G401.6 (cell line): ENCODE data around the gene GTF2H2C.
"Not testable (repeated sequence)": the region's sequence is repeated elsewhere in the genome, so short reads cannot be mapped to it uniquely, and the experiment has no call there.

Experiments
- FAIRE-seq: peaks from 2 replicates; lab custom pipeline; 2012; peaks lifted over from hg19 to GRCh38; lab: Jason Lieb, UNC

Gene GTF2H2C

GRCh38 chr5:69559908-69560330, at the start of gene GTF2H2C:
GTF2H2C (plus strand) TSS chr5:69560191; CDS start chr5:69565133, 4,942 bp downstream.
- not testable (repeated sequence) for FAIRE-seq

DNA sequence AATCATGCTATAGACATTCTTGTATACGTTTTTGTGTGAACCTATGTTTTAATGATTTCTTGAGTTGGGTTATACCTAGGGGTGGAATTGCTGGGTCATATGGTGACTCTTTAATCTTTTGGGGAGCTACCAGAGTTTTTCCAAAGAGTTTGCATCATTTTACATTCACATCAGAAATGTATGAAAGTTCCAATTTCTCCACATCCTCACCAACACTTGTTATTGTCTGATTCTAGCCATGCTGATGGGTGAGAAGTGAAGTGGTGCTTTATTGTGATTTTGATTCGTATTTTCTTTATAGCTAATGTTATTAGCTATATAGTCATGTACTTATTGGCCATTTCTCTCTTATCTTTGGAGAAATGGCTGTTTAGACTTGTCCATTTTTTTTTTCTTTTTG, 49.3 kb upstream of the GTF2H2C start:
- no peak for FAIRE-seq

DNA sequence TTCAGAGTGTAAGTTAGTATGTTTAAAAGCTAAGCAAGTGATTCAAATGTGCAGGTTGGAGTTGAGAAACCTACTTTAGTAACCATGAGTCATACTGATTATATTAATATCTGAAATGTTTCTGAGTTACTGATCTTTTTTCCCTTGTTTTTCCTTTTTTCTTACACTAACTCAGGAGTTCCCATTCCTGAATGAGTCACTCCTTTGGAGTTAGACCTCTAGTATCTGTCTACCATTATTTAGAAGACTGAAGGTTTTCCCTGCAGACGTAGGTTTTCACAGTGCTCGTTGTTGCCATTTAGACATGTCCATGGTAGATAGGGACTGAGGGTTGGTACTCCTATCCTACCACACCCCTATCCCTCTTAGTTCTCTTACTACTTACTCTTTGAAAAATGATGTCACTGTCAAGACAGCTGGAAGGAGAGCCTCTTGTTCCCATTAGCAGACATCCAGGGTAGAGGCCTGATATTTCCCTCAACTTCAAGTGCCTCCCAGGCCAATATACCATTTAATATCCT, 47.2 kb upstream of the GTF2H2C start:
- FAIRE-seq: no peak

DNA sequence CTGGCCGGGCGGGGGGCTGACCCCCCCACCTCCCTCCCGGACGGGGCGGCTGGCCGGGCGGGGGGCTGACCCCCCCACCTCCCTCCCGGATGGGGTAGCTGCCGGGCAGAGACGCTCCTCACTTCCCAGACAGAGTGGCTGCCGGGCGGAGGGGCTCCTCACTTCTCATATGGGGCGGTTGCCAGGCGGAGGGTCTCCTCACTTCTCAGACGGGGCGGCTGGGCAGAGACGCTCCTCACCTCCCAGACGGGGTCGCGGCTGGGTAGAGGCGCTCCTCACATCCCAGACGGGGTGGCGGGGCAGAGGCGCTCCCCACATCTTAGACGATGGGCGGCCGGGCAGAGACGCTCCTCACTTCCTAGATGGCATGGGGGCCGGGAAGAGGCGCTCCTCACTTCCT, 44.4 kb upstream of the GTF2H2C start:
- FAIRE-seq: not testable (repeated sequence)

- no peak for FAIRE-seq
These were observed 43.2 kb upstream of the GTF2H2C start for GRCh38 chr5:69516769-69517168.

- no peak for FAIRE-seq
These were observed 42.2 kb upstream of the GTF2H2C start for GRCh38 chr5:69517763-69518212.

GRCh38 chr5:69519285-69519684, 40.7 kb upstream of the GTF2H2C start:
- FAIRE-seq: no peak

DNA sequence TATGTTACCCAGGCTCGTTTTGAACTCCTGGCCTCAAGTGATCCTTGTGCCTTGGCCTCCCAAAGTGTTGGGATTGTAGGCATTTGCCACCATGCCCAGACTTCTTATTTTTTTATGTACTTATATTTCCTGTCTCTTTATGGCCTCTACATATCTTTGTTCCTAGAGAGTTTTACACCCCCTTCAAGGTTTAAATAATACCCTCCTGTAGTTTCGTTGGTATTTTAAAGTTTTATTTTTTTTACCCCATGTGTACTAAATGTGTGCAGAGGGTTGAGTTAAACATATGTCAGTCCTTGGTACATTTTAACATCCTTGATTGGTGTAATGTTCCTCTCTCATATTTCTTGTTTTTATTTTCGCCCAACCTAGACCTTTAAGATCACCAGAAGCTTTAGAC, 38.0 kb upstream of the GTF2H2C start:
- FAIRE-seq: no peak

GRCh38 chr5:69525490-69525889, 34.5 kb upstream of the GTF2H2C start:
- no peak for FAIRE-seq

DNA sequence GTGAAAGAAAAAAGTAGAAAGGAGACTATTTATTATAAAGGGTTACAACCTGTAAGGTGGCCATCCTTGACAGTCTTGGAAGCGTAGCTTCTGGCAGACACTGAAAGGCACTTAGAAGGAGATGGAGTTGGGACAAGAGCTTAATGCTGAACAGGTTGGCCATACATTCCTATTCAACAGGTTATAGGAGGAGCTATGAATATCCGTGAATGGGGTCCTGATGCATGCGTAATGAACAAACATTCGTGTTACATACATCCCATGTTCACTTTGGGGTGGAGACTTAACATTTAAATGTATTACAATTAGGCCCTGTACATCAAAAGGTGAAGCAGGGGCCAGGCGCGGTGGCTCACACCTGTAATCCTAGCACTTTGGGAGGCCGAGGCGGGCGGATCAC, 33.3 kb upstream of the GTF2H2C start:
- FAIRE-seq: no peak

- no peak for FAIRE-seq
These were observed 32.7 kb upstream of the GTF2H2C start for GRCh38 chr5:69527128-69527770.

DNA sequence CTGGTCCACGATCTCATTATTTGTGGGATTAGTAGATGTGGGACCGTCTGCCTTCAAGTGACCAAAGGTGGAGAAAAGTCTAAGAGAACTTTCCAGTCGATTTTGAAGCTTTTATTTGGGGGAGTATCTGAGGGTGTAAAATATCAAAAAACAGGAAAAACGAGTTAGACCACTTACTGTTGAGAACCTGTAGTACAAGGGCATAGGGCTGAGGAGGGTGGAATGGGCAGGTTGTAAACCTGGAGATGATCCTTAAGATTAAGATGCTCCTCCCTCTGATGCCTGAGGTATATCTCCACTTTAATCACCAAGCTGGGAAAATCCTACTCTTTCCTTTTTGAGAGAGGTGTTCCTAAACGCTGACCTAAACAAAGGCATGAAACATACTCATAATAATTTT, 32.0 kb upstream of the GTF2H2C start:
- FAIRE-seq: no peak

GRCh38 chr5:69528609-69529008, 31.4 kb upstream of the GTF2H2C start:
- FAIRE-seq: no peak

- no peak for FAIRE-seq
These were observed 29.2 kb upstream of the GTF2H2C start for GRCh38 chr5:69530561-69531405.

GRCh38 chr5:69531406-69531801, 28.6 kb upstream of the GTF2H2C start:
- FAIRE-seq: no peak

GRCh38 chr5:69537911-69538310, 22.1 kb upstream of the GTF2H2C start:
- not testable (repeated sequence) for FAIRE-seq

DNA sequence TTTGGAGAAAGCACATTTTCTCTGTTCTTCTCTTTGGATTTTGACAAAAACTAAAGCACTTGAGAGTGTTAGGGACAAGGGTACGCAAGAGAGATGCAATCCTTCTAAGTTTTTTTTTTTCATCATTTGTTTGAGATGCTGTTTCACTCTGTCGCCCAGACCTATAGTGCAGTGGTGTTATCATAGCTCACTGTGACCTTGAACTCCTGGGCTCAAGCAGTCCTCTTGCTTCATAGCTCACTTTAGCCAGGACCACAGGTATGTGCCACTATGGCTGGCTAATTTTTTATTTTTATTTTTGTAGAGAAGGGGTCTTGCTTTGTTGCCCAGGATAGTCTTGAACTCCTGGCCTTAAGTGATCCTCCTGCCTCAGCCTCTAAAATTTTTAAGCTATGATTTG, 21.3 kb upstream of the GTF2H2C start:
- FAIRE-seq: not testable (repeated sequence)

DNA sequence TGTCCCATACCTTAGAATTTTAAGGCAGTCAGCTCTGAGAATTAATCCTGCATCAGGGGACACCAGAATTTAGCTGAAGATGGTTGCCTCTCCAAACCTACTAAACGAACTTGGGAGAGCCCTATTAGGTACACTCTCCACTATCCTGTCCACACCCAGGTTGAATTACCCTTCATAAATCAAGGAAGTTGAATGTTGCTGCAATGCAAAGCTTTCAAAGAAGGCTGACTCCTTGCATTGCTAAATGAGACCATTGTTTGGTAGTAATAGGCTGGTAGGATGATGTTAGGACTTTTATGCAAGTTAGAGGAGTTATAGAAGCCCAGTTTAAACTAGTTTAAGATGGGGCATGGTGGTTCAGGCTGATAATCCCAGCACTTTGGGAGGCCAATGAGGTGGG, 18.6 kb upstream of the GTF2H2C start:
- not testable (repeated sequence) for FAIRE-seq

- not testable (repeated sequence) for FAIRE-seq
These were observed 17.0 kb upstream of the GTF2H2C start for GRCh38 chr5:69542838-69543618.

DNA sequence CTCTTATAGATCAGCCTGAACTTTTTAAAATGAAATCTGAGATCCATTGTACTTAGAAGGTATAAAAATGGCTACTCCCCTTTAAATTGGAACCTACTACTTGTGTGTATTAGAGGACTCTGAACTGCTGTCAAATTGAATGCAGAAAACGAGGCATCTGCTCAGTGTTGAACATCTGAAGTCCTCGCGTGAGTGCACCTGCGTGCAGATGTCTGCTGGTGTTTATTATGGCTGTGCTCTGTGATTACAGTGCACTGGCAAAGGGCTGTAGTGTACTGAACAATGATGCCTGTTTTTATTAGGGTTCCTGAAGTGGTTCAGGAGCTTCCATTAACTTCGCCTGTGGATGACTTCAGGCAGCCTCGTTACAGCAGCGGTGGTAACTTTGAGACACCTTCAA, 15.4 kb upstream of the GTF2H2C start:
- FAIRE-seq: not testable (repeated sequence)

DNA sequence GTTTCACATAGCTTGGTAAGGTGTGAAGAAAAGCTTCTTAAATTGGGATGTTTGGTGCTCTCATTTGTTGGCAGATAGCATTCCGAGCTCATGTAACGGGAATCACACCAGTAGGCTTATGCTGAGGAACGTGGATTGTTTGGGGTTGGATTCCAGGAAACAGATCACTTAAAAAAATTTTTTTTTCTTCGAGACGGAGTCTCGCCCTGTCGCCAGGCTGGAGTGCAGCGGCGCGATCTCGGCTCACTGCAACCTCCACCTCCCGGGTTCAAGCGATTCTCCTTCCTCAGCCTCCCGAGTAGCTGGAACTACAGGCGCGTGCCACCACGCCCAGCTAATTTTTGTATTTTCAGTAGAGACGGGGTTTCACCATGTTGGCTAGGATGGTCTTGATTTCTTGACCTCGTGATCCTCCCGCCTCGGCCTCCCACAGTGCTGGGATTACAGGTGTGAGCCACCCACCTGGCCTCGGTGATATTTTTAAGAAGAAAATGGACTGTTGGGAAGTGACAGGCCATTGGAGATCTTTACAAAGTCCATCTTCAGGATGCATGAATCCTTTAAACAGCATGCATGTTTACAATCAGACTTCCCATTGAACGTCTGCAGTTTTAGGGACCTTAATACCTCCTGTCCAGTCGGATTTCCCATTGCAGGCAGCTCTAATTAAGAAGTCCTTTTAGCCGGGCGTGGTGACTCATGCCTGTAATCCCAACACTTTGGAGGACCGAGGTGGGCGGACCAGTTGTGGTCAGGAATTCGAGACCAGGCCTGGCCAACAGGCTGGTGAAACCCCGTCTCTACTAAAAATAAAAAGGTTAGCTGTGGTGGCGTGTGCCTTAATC, 818 bp downstream of the GTF2H2C start:
- not testable (repeated sequence) for FAIRE-seq

DNA sequence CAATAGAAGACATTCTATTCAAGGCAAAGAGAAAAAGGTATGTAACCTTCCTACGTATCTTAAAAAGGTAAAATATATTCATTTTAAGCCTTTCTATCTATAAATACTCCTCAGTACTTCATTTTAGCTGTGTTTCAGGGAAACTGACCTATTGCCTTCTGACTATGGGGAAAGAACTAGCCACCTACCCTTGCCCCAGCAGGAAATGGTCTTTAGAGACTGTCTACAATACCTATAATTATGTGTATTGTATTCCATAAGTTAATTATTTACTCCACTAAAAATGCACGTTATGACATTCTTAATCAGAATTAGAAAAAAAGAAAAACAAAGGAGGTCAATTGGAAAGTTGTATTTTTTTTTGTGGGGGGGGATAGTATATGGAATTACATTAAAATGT, 6.2 kb downstream of the GTF2H2C start:
- not testable (repeated sequence) for FAIRE-seq
